Mononuclear cell (primary cell): ENCODE measurements around the gene HCAR2. TPM values are rescaled to one million over a fixed set of nuclear protein-coding genes. Genes with fewer than 3 reads are reported as not detected.
"Not testable (repeated sequence)": the region's sequence is repeated elsewhere in the genome, so short reads cannot be mapped to it uniquely, and the experiment has no call there.

ENCODE experiments used
- H3K27me3 ChIP-seq: 2 replicates; pipeline ENCODE4 v1.6.0; 2011; ENCODE audit warnings: low read length, control low read depth; ENCODE audit not compliant: insufficient read depth
- H3K4me1 ChIP-seq: 2 replicates; pipeline ENCODE4 v1.5.1; 2011; ENCODE audit warnings: mild to moderate bottlenecking, low read length, control low read depth; ENCODE audit not compliant: insufficient read depth
- H3K4me3 ChIP-seq: 2 replicates; pipeline ENCODE4 v1.5.1; 2011; ENCODE audit warnings: mild to moderate bottlenecking, low read length, moderate library complexity
- H3K9me3 ChIP-seq: 2 replicates; pipeline ENCODE4 v1.5.1; 2011; ENCODE audit warnings: low read depth, mild to moderate bottlenecking, control low read depth, low read length
- total RNA-seq: library from RNA; depleted of rRNA; stranded (reverse); fragments of >200 nt; gene quantifications from one replicate; pipeline ENCODE4 v1.2.3, GENCODE V29; 2012

Gene HCAR2
- 15.4 TPM for total RNA-seq

- H3K4me1 ChIP-seq: peaks cover 18% of the 10 kb centered on the region
- not testable (repeated sequence) for H3K9me3 ChIP-seq, H3K27me3 ChIP-seq
- peak within 1 kb of the TSS; percentile 12 for H3K4me3 ChIP-seq
Observed at GRCh38 chr12:122702890-122703611, at the start of gene HCAR2. Gene HCAR2 (minus strand): TSS chr12:122703357. CDS start chr12:122703283, 74 bp downstream.

- H3K4me1 ChIP-seq: peaks cover 36% of the 10 kb centered on the region
- H3K9me3 ChIP-seq: no peaks in the 10 kb centered on the region
- H3K27me3 ChIP-seq: no peaks in the 10 kb centered on the region
- peak within 1 kb of the TSS; percentile 86 for H3K4me3 ChIP-seq
Observed at GRCh38 chr12:122752464-122753318, 49.5 kb upstream of the HCAR2 start, which contains the start of gene DENR. Gene DENR (plus strand): TSS chr12:122752824. CDS start chr12:122753702, 878 bp downstream.

DNA sequence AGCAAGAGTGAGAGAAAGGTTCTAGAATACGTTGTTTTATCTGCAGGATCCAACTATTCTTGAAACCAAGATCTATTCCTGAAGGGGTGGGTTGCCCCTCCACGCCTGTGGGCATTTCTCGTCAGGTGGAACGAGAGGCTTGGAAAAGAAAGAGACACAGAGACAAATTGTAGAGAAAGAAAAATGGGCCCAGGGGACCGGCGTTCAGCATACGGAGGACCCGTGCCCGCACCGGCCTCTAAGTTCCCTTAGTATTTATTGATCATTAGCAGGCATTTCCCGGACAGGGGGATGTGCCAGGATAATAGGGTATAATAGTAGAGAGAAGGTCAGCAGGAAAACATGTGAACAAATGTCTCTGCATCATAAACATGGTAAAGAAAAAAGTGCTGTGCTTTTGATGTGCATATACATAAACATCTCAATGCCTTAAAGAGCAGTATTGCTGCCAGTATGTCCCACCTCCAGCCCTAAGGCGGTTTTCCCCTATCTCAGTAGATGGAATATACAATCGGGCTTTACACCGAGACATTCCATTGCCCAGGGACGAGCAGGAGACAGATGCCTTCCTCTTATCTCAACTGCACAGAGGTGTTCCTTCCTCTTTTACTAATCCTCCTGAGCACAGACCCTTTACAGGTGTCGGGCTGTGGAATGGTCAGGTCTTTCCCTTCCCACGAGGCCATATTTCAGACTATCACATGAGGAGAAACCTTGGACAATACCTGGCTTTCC lies 47.8 kb upstream of the HCAR2 start:
- not testable (repeated sequence) for H3K4me3 ChIP-seq, H3K9me3 ChIP-seq, H3K27me3 ChIP-seq
- peaks cover 43% of the 10 kb centered on the region for H3K4me1 ChIP-seq

- Histone ChIP-seq H3K27me3 (no peaks in the 10 kb centered on the region), H3K9me3 (no peaks in the 10 kb centered on the region), H3K4me3 (no peak overlapping the region), H3K4me1 (peaks cover 45% of the 10 kb centered on the region)
Observed at GRCh38 chr12:122749569-122750332, 46.6 kb upstream of the HCAR2 start.

GRCh38 chr12:122747224-122748135 lies 44.3 kb upstream of the HCAR2 start:
- Histone ChIP-seq H3K27me3 (no peaks in the 10 kb centered on the region), H3K4me3 (no peak overlapping the region), H3K4me1 (peaks cover 56% of the 10 kb centered on the region), H3K9me3 (no peaks in the 10 kb centered on the region)

DNA sequence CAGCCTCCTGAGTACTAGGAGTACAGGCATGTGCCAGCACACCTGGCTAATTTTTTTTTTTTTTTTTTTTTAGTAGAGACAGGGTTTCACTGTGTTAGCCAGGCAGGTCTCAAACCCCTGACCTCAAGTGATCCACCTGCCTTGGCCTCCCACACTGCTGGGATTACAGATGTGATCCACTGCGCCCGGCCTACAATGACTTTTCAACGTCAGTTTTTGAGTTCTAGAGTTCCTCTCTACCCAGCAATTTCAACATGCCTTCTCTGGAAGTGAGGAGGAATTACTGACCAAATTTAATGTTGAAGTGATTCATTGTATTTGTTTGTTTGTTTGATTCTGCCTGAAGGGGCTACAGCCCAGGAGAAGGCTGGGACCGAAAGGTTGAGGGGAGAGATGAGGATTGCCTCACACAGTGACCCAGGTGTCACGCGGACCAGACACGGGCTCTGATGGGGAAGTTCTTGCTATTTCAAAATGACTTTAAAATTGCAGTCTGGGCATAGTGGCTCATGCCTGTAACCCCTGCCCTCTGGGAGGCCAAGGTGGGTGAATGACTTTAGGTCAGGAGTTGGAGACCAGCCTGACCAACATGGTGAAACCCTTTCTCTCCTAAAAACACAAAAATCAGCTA lies 40.9 kb upstream of the HCAR2 start:
- H3K27me3 ChIP-seq: no peaks in the 10 kb centered on the region

GRCh38 chr12:122740351-122740750 lies 37.2 kb upstream of the HCAR2 start:
- no peaks in the 10 kb centered on the region for H3K9me3 ChIP-seq
- no peaks in the 10 kb centered on the region for H3K27me3 ChIP-seq
- no peak overlapping the region for H3K4me3 ChIP-seq
- peaks cover 26% of the 10 kb centered on the region for H3K4me1 ChIP-seq

More for the DNA sequence above, 40.9 kb upstream of the HCAR2 start:
- H3K4me1 ChIP-seq: peaks cover 42% of the 10 kb centered on the region
- no peak overlapping the region for H3K4me3 ChIP-seq
- H3K9me3 ChIP-seq: no peaks in the 10 kb centered on the region

GRCh38 chr12:122738571-122738970 lies 35.4 kb upstream of the HCAR2 start:
- no peaks in the 10 kb centered on the region for H3K27me3 ChIP-seq
- H3K4me1 ChIP-seq: peaks cover 17% of the 10 kb centered on the region
- no peak overlapping the region for H3K4me3 ChIP-seq
- no peaks in the 10 kb centered on the region for H3K9me3 ChIP-seq

DNA sequence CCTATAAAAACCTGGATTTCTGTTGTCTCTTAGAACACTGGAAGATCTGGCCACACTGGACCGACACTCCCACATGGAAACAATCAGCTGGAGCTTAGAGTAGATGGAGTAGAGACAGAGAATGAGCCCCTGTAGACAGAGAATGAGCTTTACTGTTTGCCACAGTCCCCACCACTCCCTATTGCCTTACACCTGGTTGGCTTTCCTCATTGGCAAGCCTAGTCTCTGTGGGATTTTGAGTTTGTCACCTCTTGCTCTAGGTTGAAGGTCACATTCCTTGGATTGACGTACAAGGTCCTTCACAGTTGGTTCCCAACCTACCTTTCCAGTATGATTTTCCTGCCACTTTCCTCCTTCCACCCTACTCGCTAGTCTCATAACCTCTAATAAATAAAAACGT lies 29.5 kb upstream of the HCAR2 start:
- Histone ChIP-seq H3K4me3 (no peak overlapping the region), H3K9me3 (no peaks in the 10 kb centered on the region)

DNA sequence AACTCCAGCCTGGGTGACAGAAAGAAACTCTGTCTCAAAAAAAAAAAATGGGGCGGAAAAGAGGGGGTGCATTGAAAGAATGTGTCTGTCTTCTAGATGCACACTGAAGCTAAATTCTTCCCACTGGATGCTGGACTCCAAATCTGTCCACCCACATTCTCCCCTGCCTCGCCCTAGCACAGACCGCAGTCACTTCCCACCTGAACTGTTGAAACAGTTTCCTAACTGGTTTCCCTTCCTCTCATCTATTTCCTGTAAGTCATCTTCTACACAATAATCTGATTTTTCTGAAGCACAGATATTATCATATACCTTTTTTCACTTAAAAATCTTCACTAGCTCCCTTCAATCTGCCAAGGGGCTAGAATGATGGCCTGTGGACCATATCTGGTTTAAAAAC lies 29.0 kb upstream of the HCAR2 start:
- Histone ChIP-seq H3K4me1 (peaks cover 40% of the 10 kb centered on the region), H3K4me3 (no peak overlapping the region), H3K9me3 (no peaks in the 10 kb centered on the region), H3K27me3 (no peaks in the 10 kb centered on the region)

More for the DNA sequence above, 29.5 kb upstream of the HCAR2 start:
- Histone ChIP-seq H3K27me3 (no peaks in the 10 kb centered on the region), H3K4me1 (peaks cover 39% of the 10 kb centered on the region)

DNA sequence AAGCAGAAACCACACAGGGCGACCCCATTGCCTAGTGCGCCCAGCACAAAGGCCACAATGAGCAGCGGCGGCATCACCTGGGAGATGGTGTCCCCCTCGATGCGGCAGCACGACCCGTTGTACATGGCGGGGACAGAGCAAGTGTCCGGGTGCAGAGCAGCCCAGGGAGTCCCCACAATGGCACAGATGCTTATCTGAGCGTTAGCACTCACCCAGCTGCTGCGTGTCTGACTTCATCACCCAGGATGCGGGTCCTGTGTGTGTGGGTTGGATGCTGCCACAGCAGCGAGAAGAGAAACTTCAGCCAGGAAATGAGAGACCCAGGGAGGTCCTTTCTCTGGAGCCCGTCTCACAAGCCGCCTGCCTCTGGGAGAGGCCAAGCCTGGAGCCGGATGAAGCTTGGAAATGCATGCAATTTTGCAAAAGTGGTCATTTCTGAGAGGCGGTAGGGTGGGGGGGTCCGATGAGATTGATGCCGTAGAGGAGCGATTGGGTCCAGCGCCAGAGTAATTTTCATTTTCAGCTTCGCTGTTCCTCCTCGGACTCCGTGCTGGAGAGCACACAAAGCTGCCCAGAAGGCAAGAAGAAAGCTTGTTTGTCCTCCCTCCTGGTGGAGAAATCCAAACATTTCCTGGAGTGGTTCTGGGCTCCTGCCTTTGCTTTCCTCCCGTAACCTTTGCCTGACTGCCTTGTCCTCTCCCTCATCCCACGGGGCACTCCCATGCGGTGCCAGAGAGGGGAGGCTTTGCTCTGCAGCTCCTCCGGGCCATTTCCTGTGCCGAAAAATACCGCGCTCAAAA lies 27.3 kb upstream of the HCAR2 start, which contains the start of gene HCAR1:
HCAR1 (minus strand) TSS at position 630 of the 800 bp plus-strand sequence; CDS start at position 125, 505 bp downstream.
- no peaks in the 10 kb centered on the region for H3K27me3 ChIP-seq
- H3K4me1 ChIP-seq: peaks cover 56% of the 10 kb centered on the region
- H3K4me3 ChIP-seq: no peak within 1 kb of the TSS
- H3K9me3 ChIP-seq: no peaks in the 10 kb centered on the region

- Histone ChIP-seq H3K27me3 (no peaks in the 10 kb centered on the region), H3K4me1 (peaks cover 62% of the 10 kb centered on the region)
Observed at GRCh38 chr12:122729583-122730214, 26.5 kb upstream of the HCAR2 start.

More at GRCh38 chr12:122729583-122730214, 26.5 kb upstream of the HCAR2 start:
- Histone ChIP-seq H3K9me3 (no peaks in the 10 kb centered on the region), H3K4me3 (no peak overlapping the region)
